HCT116 (cell line): Measurements from ENCODE around the gene PDCD6IP. TPM values are rescaled to one million over a fixed set of nuclear protein-coding genes. Genes with fewer than 3 reads are reported as not detected.

Experiments used
- ATAC-seq: fragments of 200-7000 bp; cut with Tn5 transposase; 2 replicates; pipeline ENCODE4 v1.9.1; 2020; ENCODE audit warnings: mild to moderate bottlenecking, moderate library complexity
- BruUV-seq: library from RNA; stranded (reverse); fragments of 400-500 nt; replicated peaks from 2 replicates; lab custom pipeline; 2021; lab: Mats Ljungman, UMichigan
- CTCF ChIA-PET: fragments of 300-600 bp; sonication (Branson Sonifier 250); formaldehyde crosslinking; loops from one replicate; lab custom pipeline; 2021; ENCODE audit warnings: antibody characterized with exemption; lab: Charles Lee
- POLR2A ChIA-PET: fragments of 300-600, 350-600 bp; sonication (Branson Sonifier 250); formaldehyde crosslinking; loops from one replicate; lab custom pipeline; 2021; ENCODE audit warnings: antibody characterized with exemption; lab: Charles Lee
- RAD21 ChIA-PET, 2 experiments: fragments of 300-600 bp; sonication (Branson Sonifier 250); formaldehyde crosslinking; loops; one replicate each; lab custom pipeline; 2023; ENCODE audit warnings: low total read pairs in 2 of 2; ENCODE audit not compliant: uncharacterized antibody in 2 of 2, unreplicated experiment in 2 of 2, low non-redundant PET in 1 of 2; lab: Charles Lee
- DNase-seq: peaks from one replicate; pipeline ENCODE4 v3.0.0-alpha.2; 2010; ENCODE audit warnings: low read depth, low spot score
- H2AFZ ChIP-seq: fragments of 200-600 bp; shearing (Covaris generic), sonication (generic); 2 replicates; pipeline ENCODE4 v1.6.1; 2017; ENCODE audit warnings: low read depth, mixed run types, mixed read lengths, antibody characterized with exemption, low read length; ENCODE audit not compliant: poor library complexity, severe bottlenecking
- H3K27ac ChIP-seq: 2 replicates; pipeline ENCODE4 v1.5.1; 2012; ENCODE audit warnings: low read depth, low read length
- H3K27me3 ChIP-seq: fragments of 200-600 bp; sonication (generic); 2 replicates; pipeline ENCODE4 v1.6.1; 2016; ENCODE audit warnings: mixed run types, low read length, mixed read lengths; ENCODE audit not compliant: insufficient read depth
- H3K36me3 ChIP-seq, 2 experiments: fragments of 200-500 bp in 1 of 2; fragments of 200-600 bp in 1 of 2; sonication (Bioruptor generic) in 1 of 2; sonication (generic) in 1 of 2; 2 replicates each; pipeline versions ENCODE4 v1.5.1 to v1.6.1; 2014 to 2016; ENCODE audit warnings: low read length in 2 of 2, inconsistent platforms in 1 of 2, mixed read lengths in 1 of 2, mixed run types in 1 of 2; ENCODE audit not compliant: insufficient read depth in 2 of 2, control insufficient read depth in 1 of 2
- H3K4me1 ChIP-seq, 2 experiments: fragments of 200-600 bp in 1 of 2; sonication (generic) in 1 of 2; 2 replicates each; pipeline versions ENCODE4 v1.5.1 to v1.6.1; 2012 to 2017; ENCODE audit warnings: low read length in 2 of 2, inconsistent platforms in 1 of 2, mild to moderate bottlenecking in 1 of 2, mixed read lengths in 1 of 2, mixed run types in 1 of 2, moderate library complexity in 1 of 2; ENCODE audit not compliant: insufficient read depth in 2 of 2, control insufficient read depth in 1 of 2
- H3K4me2 ChIP-seq: fragments of 200-600 bp; sonication (generic); 2 replicates; pipeline ENCODE4 v1.6.1; 2017; ENCODE audit warnings: mixed run types, low read length, mixed read lengths
- H3K4me3 ChIP-seq, 2 experiments: fragments of 200-600 bp in 1 of 2; sonication (generic) in 1 of 2; replicated peaks in 1 of 2; 2 replicates each; pipeline ENCODE4 v1.5.1; 2011 to 2016; ENCODE audit warnings: low read length in 2 of 2, control low read depth in 1 of 2, low read depth in 1 of 2, mild to moderate bottlenecking in 1 of 2, mixed read lengths in 1 of 2, mixed run types in 1 of 2
- H3K79me2 ChIP-seq: fragments of 200-600 bp; sonication (generic); 2 replicates; pipeline ENCODE4 v1.6.1; 2017; ENCODE audit warnings: mild to moderate bottlenecking, mixed run types, low read length, moderate library complexity, mixed read lengths; ENCODE audit not compliant: insufficient read depth
- H3K9ac ChIP-seq: fragments of 200-600 bp; sonication (generic); 2 replicates; pipeline ENCODE4 v1.6.1; 2016; ENCODE audit warnings: low read length, mixed read lengths
- H3K9me2 ChIP-seq: fragments of 200-600 bp; sonication (generic), shearing (Covaris generic); 2 replicates; pipeline ENCODE4 v1.6.1; 2017; ENCODE audit warnings: mixed run types, mild to moderate bottlenecking, moderate library complexity; ENCODE audit not compliant: insufficient read depth
- H3K9me3 ChIP-seq, 2 experiments: fragments of 200-500 bp in 1 of 2; fragments of 200-600 bp in 1 of 2; sonication (Bioruptor generic) in 1 of 2; sonication (generic) in 1 of 2; 2 replicates each; pipeline ENCODE4 v1.6.1; 2014 to 2017; ENCODE audit warnings: low read length in 2 of 2, mixed read lengths in 2 of 2, inconsistent platforms in 1 of 2, low read depth in 1 of 2, mild to moderate bottlenecking in 1 of 2, mixed run types in 1 of 2, moderate library complexity in 1 of 2; ENCODE audit not compliant: control insufficient read depth in 1 of 2, insufficient read depth in 1 of 2
- H4K20me1 ChIP-seq: fragments of 200-600 bp; sonication (generic), shearing (Covaris generic); 2 replicates; pipeline ENCODE4 v1.6.1; 2017; ENCODE audit warnings: mixed run types, mild to moderate bottlenecking, moderate library complexity; ENCODE audit not compliant: insufficient read depth
- EGR1 ChIP-seq: IDR thresholded peaks from 2 replicates; pipeline ENCODE4 v1.6.1; 2012; ENCODE audit warnings: low read depth
- ELF1 ChIP-seq: IDR thresholded peaks from 2 replicates; pipeline ENCODE4 v1.6.1; 2012; ENCODE audit warnings: low read depth, borderline replicate concordance
- EZH2phosphoT487 ChIP-seq: fragments of 200-600 bp; IDR thresholded peaks from 2 replicates; pipeline ENCODE4 v1.6.1; 2018; ENCODE audit warnings: antibody characterized with exemption, borderline replicate concordance
- FOSL1 ChIP-seq: IDR thresholded peaks from 2 replicates; pipeline ENCODE4 v1.6.1; 2012; ENCODE audit warnings: low read depth
- JUND ChIP-seq: IDR thresholded peaks from 2 replicates; pipeline ENCODE4 v1.6.1; 2012
- POLR2AphosphoS5 ChIP-seq: IDR thresholded peaks from 2 replicates; pipeline ENCODE4 v1.6.1; 2011; ENCODE audit warnings: mild to moderate bottlenecking, low read depth, low read length, moderate library complexity
- RAD21 ChIP-seq: IDR thresholded peaks from 2 replicates; pipeline ENCODE4 v1.6.1; 2012; ENCODE audit warnings: low read depth, mild to moderate bottlenecking
- SIN3A ChIP-seq: IDR thresholded peaks from 2 replicates; pipeline ENCODE4 v1.6.1; 2012; ENCODE audit warnings: low read depth
- SP1 ChIP-seq: IDR thresholded peaks from 2 replicates; pipeline ENCODE4 v1.6.1; 2012; ENCODE audit warnings: low read depth
- SRF ChIP-seq: IDR thresholded peaks from 2 replicates; pipeline ENCODE4 v1.6.1; 2012; ENCODE audit warnings: low read depth
- YY1 ChIP-seq: IDR thresholded peaks from 2 replicates; pipeline ENCODE4 v1.6.1; 2011; ENCODE audit warnings: low read length, low read depth, moderate library complexity, mild to moderate bottlenecking; ENCODE audit not compliant: insufficient replicate concordance; ENCODE audit errors: extremely low read depth
- ZFX ChIP-seq: fragments of 450-650 bp; IDR thresholded peaks from 2 replicates; pipeline ENCODE4 v1.6.1; 2017
- ZNF274 ChIP-seq: fragments of 200-500 bp; sonication (Bioruptor generic); IDR thresholded peaks from 2 replicates; pipeline ENCODE4 v1.6.1; 2014; ENCODE audit warnings: mild to moderate bottlenecking, low read depth, low read length, inconsistent platforms
- intact Hi-C: fragments of 100-400 bp; cut with micrococcal nuclease; formaldehyde crosslinking; loops from 2 replicates; pipeline ENCODE4 v1.10.0; 2022
- total RNA-seq: library from RNA; stranded (reverse); gene quantifications from one replicate; pipeline ENCODE4 v1.2.1, GENCODE V29; 2021; ENCODE audit not compliant: unreplicated experiment
- TF ChIP-seq, protein P1 (sequence below), 3 experiments: fragments of 200-600 bp in 1 of 3; sonication (generic) in 1 of 3; IDR thresholded peaks in 2 of 3; conservative IDR thresholded peaks in 1 of 3; 2 replicates each; pipeline ENCODE4 v1.5.1; 2012 to 2017; ENCODE audit warnings: low read depth in 2 of 3, low read length in 2 of 3, antibody characterized with exemption in 1 of 3, borderline replicate concordance in 1 of 3, control low read depth in 1 of 3, mild to moderate bottlenecking in 1 of 3, mixed read lengths in 1 of 3, mixed run types in 1 of 3, moderate library complexity in 1 of 3; ENCODE audit not compliant: insufficient read depth in 1 of 3
- TF ChIP-seq, protein P2 (sequence below): IDR thresholded peaks from 2 replicates; pipeline ENCODE4 v1.6.1; 2011; ENCODE audit warnings: mild to moderate bottlenecking, low read length, moderate library complexity; ENCODE audit not compliant: insufficient replicate concordance; ENCODE audit errors: extremely low read depth
- TF ChIP-seq, protein P3 (sequence below): IDR thresholded peaks from 2 replicates; pipeline ENCODE4 v1.6.1; 2012
- TF ChIP-seq, protein P4 (sequence below): IDR thresholded peaks from 2 replicates; pipeline ENCODE4 v1.6.1; 2012

PDCD6IP gene
- total RNA-seq, 1 experiment from 2014 or later: 241 TPM

DNA sequence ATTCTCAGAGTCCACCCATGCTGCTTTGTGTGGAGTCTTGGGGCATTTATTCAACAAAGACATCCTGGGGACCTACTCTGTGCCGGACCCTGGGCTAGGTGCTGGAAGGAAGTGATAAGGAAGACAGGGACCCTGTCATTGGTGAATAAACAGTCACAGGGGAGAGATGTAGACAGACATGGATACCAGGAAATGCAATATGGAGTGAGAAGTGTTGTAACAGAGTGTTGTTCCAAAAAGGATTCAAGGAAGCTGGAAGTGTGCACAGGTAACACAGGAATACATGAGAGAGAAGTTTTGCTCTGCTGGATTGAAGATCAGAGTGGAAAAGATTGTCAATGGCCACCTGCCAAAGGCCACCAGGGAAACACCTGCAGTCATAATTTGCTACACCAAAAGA, 89.0 kb downstream of the PDCD6IP start:
- H2AFZ ChIP-seq: no peak overlapping the region
- no peak overlapping the region for H3K9ac ChIP-seq
- ChIA-PET RAD21 (no interaction called here), POLR2A (no interaction called here), CTCF (no interaction called here)
- no peak for DNase-seq
- H3K27me3 ChIP-seq: peaks cover 11% of the 10 kb centered on the region; the same call in 1 of the 2 replicates
- no peaks in the 10 kb centered on the region for H3K79me2 ChIP-seq
- no peaks in the 10 kb centered on the region for H3K9me2 ChIP-seq
- no peak overlapping the region for H3K4me2 ChIP-seq
- no peak for ATAC-seq
- H3K4me3 ChIP-seq: no peak overlapping the region
- H3K9me3 ChIP-seq: no peaks in the 10 kb centered on the region
- TF ChIP-seq FOSL1: no peak
- TF ChIP-seq POLR2AphosphoS5: no peak
- TF ChIP-seq JUND: no peak
- no peak for TF ChIP-seq EZH2phosphoT487
- no peaks in the 10 kb centered on the region for H3K36me3 ChIP-seq
- H3K27ac ChIP-seq: no peak overlapping the region
- BruUV-seq: no TSS peak
- no peaks in the 10 kb centered on the region for H4K20me1 ChIP-seq
- intact Hi-C loops: no loop called here
- H3K4me1 ChIP-seq: no peaks in the 10 kb centered on the region

DNA sequence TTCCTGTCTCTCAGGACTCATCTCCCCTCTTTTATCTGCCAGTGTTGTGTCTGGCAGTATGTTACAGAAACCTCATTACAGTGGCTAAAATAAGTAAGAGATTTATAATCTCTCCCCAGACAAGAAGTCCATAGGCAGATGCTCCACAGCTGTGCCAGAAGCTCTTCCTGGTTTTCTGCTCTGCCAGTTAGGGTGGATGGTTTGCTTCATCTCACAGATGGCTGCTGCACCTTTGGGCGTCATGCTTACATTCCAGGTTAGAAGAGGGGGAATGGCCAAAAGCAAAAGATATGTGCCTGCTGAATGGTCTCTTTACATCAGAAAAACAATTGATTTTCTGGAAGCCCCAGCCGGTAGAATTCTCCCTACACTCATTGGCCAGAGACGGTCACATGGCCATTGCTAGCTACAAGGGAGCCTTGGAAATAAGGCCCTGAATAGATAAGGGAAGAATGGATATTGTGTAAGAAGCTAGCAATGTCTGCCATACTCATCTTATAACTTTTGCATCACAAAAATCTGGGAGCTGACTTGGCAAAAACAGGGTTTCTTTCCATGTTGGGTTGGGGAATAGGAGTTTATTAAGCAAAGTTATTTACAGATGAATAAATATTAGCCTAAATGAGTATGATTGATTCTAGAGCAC, 91.1 kb downstream of the PDCD6IP start:
- Histone ChIP-seq H3K4me2 (no peak overlapping the region), H4K20me1 (no peaks in the 10 kb centered on the region), H3K36me3 (no peaks in the 10 kb centered on the region), H3K9ac (no peak overlapping the region), H3K4me3 (no peak overlapping the region), H3K27ac (no peak overlapping the region), H3K9me3 (no peaks in the 10 kb centered on the region), H3K27me3 (peaks cover 6% of the 10 kb centered on the region; the same call in 1 of the 2 replicates), H3K79me2 (no peaks in the 10 kb centered on the region), H2AFZ (no peak overlapping the region), H3K9me2 (no peaks in the 10 kb centered on the region), H3K4me1 (no peaks in the 10 kb centered on the region)
- TF ChIP-seq ZNF274 (no peak), FOSL1 (no peak), ELF1 (no peak), SIN3A (no peak), YY1 (no peak), ZFX (no peak), SRF (no peak), RAD21 (no peak), JUND (no peak), SP1 (no peak), EGR1 (no peak)
- TF ChIP-seq, protein P1, sequence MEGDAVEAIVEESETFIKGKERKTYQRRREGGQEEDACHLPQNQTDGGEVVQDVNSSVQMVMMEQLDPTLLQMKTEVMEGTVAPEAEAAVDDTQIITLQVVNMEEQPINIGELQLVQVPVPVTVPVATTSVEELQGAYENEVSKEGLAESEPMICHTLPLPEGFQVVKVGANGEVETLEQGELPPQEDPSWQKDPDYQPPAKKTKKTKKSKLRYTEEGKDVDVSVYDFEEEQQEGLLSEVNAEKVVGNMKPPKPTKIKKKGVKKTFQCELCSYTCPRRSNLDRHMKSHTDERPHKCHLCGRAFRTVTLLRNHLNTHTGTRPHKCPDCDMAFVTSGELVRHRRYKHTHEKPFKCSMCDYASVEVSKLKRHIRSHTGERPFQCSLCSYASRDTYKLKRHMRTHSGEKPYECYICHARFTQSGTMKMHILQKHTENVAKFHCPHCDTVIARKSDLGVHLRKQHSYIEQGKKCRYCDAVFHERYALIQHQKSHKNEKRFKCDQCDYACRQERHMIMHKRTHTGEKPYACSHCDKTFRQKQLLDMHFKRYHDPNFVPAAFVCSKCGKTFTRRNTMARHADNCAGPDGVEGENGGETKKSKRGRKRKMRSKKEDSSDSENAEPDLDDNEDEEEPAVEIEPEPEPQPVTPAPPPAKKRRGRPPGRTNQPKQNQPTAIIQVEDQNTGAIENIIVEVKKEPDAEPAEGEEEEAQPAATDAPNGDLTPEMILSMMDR (IDR thresholded peaks at IDR 0.05 in 2 of 3, conservative IDR thresholded peaks at IDR 0.05 in 1 of 3; ENCODE audit: borderline replicate concordance in 1 of 3, insufficient read depth in 1 of 3, low read depth in 2 of 3, low read length in 2 of 3): no peak
- TF ChIP-seq, protein P2, sequence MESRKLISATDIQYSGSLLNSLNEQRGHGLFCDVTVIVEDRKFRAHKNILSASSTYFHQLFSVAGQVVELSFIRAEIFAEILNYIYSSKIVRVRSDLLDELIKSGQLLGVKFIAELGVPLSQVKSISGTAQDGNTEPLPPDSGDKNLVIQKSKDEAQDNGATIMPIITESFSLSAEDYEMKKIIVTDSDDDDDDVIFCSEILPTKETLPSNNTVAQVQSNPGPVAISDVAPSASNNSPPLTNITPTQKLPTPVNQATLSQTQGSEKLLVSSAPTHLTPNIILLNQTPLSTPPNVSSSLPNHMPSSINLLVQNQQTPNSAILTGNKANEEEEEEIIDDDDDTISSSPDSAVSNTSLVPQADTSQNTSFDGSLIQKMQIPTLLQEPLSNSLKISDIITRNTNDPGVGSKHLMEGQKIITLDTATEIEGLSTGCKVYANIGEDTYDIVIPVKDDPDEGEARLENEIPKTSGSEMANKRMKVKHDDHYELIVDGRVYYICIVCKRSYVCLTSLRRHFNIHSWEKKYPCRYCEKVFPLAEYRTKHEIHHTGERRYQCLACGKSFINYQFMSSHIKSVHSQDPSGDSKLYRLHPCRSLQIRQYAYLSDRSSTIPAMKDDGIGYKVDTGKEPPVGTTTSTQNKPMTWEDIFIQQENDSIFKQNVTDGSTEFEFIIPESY: no peak
- TF ChIP-seq, protein P3, sequence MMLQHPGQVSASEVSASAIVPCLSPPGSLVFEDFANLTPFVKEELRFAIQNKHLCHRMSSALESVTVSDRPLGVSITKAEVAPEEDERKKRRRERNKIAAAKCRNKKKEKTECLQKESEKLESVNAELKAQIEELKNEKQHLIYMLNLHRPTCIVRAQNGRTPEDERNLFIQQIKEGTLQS: no peak
- TF ChIP-seq, protein P4, sequence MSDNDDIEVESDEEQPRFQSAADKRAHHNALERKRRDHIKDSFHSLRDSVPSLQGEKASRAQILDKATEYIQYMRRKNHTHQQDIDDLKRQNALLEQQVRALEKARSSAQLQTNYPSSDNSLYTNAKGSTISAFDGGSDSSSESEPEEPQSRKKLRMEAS: no peak
- intact Hi-C loops: no loop called here
- POLR2A ChIA-PET: no interaction called here
- no TSS peak for BruUV-seq
- RAD21 ChIA-PET: no interaction called here
- DNase-seq (no peak), ATAC-seq (no peak)
- CTCF ChIA-PET: no interaction called here
